Astrocyte of the cerebellum (primary cell): Measurements from ENCODE around the gene CDKN1C.

Source experiments
- DNase-seq: peaks from one replicate; pipeline ENCODE4 v3.0.0-alpha.2; 2011; ENCODE audit warnings: low read depth
- H3K4me3 ChIP-seq: 2 replicates; pipeline ENCODE4 v1.5.1; 2011; ENCODE audit warnings: mild to moderate bottlenecking, low read depth, low read length, moderate library complexity
- in situ Hi-C: cut with HindIII; loops from 2 replicates; pipeline ENCODE4 v1.10.0; 2017; ENCODE audit warnings: low sequenced_read_pairs
- TF ChIP-seq, protein P1 (sequence below): IDR thresholded peaks from 2 replicates; pipeline ENCODE4 v1.5.1; 2012; ENCODE audit warnings: low read length, low read depth, moderate library complexity, mild to moderate bottlenecking; ENCODE audit errors: missing control alignments

CDKN1C gene

GRCh38 chr11:2883979-2884815 is 1.4 kb downstream of the CDKN1C start:
- TF ChIP-seq, protein P1, sequence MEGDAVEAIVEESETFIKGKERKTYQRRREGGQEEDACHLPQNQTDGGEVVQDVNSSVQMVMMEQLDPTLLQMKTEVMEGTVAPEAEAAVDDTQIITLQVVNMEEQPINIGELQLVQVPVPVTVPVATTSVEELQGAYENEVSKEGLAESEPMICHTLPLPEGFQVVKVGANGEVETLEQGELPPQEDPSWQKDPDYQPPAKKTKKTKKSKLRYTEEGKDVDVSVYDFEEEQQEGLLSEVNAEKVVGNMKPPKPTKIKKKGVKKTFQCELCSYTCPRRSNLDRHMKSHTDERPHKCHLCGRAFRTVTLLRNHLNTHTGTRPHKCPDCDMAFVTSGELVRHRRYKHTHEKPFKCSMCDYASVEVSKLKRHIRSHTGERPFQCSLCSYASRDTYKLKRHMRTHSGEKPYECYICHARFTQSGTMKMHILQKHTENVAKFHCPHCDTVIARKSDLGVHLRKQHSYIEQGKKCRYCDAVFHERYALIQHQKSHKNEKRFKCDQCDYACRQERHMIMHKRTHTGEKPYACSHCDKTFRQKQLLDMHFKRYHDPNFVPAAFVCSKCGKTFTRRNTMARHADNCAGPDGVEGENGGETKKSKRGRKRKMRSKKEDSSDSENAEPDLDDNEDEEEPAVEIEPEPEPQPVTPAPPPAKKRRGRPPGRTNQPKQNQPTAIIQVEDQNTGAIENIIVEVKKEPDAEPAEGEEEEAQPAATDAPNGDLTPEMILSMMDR: no peak
- peak overlapping the region; percentile 64 for H3K4me3 ChIP-seq
- no peak for DNase-seq
- in situ Hi-C loops: no loop called here

- no peak for DNase-seq
- in situ Hi-C loops: no loop called here
- H3K4me3 ChIP-seq: peak overlapping the region; percentile 64
- TF ChIP-seq, protein P1: no peak
These were observed 2.0 kb downstream of the CDKN1C start for GRCh38 chr11:2883640-2883978.

DNA sequence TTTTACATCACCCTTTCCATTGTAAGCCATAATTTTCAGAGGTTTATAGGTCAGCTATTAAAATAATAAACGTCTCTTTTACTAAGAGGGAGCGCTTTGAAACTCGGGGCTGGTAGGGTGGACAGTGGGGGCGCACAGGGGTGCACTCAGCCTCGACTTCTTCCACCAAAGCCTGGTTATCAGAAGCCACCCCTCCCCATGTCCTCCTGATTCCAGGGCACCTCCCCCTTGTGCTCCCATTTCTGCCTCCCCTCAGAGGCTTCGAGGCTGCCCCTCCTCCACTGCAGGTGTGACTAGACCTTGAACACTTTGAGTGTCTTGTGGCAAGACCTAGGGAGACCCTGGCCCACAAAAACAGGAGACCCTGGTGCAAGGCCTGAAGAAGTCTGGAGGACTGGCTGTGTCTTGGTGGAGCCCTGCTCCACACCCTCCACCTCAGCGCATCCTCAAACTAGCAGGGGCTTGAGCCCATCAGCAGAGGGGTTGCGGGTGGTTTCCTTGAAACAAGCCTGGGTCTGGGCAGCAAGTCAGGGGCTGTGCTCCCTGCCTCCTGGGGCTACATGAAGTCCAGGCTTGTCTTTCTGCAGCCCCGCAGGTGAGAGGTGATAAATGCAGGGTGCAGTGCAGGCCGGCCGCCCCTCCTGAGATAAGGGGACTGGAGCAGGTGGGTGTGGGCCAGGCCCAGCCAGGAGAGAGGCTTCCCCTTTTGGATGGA is 3.0 kb downstream of the CDKN1C start:
- TF ChIP-seq, protein P1: no peak
- in situ Hi-C loops: no loop called here
- H3K4me3 ChIP-seq: peak overlapping the region; percentile 64
- no peak for DNase-seq

DNA sequence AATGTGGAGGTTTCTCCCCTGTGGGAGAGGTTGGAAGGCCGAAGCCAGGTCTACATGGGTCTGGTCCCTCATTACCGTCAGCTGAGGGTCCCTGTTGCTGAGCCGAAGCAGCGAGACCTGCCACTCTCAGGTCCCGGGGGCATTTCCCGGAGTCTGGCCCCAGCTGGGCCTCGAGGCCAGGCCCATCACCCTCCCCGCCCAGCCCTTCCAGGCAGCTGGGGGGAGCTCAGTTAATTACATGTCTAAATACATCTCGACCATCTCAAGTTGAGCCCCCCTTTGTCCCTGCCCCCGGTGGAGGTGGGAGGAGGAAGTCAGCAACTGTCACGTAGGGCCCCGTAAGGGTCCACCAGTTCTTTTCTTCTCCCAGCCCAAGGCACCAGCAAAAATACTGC is 3.6 kb downstream of the CDKN1C start:
- no peak for DNase-seq
- in situ Hi-C loops: no loop called here

DNA sequence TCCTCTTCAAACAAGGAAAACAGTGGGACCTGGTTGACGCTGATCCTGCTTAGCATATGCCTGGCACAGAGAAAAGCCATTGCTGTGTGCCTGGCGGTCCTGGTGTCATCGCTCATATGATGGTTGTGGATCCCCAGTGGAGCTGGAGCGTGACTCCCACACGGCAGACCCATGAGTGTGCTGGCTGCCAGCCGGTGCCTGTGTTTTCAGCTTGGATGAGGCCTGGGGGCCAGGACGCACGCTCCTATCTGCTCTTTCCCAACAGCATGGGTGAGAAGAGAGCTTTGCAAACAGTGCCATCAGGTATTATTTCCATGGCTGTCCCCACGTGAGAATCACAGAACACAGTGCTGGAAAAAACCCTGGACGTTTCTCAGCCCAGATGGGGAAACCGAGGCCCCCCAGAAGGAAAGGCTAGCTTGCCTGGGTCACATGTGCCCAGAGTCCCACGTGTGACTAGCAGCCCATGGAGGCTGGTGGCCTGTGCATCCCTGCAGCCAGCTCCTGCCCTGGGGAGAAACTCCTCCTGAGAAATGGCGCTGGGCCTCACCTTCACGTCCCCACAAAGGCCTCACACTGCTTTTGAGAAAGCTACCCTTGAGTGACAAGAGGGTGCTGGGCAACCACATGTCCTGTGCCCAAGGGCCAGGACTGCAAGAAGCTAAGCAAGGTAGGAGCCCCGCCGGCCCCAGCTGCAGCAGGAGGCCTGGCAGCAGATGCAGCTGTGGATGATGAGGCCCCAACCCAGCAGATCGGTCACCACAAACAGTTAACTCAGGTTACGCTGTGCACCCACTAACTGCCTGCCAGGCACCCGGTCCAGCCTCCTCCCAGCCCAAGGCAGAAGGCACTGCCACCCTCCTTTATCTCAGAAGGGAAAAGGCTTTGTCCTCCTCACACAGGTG is 4.2 kb downstream of the CDKN1C start:
- no peak for DNase-seq
- TF ChIP-seq, protein P1: no peak
- in situ Hi-C loops: no loop called here
- no peak overlapping the region for H3K4me3 ChIP-seq

More for the DNA sequence above, 3.6 kb downstream of the CDKN1C start:
- TF ChIP-seq, protein P1: no peak
- H3K4me3 ChIP-seq: no peak overlapping the region

- in situ Hi-C loops: no loop called here
- DNase-seq: no peak
- TF ChIP-seq, protein P1: no peak
- no peak overlapping the region for H3K4me3 ChIP-seq
These were observed 4.9 kb downstream of the CDKN1C start for GRCh38 chr11:2880646-2881045.
